ENCODE measurements around the gene NDST3.

NDST3 gene

DNA sequence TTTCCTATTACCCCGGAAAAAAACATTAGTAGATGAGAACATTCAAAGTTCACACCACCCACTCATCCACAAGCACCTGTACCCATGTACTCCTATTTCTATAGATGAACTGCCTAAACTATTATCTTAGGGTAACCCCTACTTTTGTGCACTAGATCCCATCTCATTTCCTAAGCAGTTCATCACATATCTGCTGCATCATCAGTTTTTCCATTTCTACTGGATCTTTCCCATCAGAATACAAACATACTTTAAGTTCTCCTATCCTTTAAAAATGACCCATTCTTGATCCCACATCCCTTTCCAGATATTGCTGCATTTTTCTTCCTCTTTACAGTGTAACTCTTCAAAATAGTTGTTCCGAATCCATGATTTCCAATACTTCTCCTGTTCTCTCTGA is 237.5 kb downstream of the NDST3 start:
- Histone ChIP-seq H3K4me2 (ENCODE audit: low read depth, low read length) (no peak overlapping the region), H4K20me1 (ENCODE audit: insufficient read depth, low read length) (no peaks in the 10 kb centered on the region), H3K79me2 (ENCODE audit: low read length) (no peaks in the 10 kb centered on the region), H3K9me3 (replicated peaks; ENCODE audit: insufficient read depth, low read length) (no peaks in the 10 kb centered on the region), H3K9me2 (replicated peaks; ENCODE audit: insufficient read depth, low read length) (no peaks in the 10 kb centered on the region), H3F3A (ENCODE audit: insufficient read depth, low read length) (0 out of 2 replicates have a peak, but pooled peaks cover 3% of the 10 kb centered on the region), H3K4me3 (ENCODE audit: low read length) (no peak overlapping the region), H3K27me3 (replicated peaks; ENCODE audit: insufficient read depth, low read length) (no peaks in the 10 kb centered on the region), H3K36me3 (replicated peaks; ENCODE audit: insufficient read depth, low read length) (no peaks in the 10 kb centered on the region), H3K27ac (ENCODE audit: low read length) (no peak overlapping the region), H2AFZ (ENCODE audit: low read length) (no peak overlapping the region), H3K9ac (ENCODE audit: low read length) (no peak overlapping the region), H3K4me1 (ENCODE audit: low read length) (peaks cover 8% of the 10 kb centered on the region; the same call in 1 of the 2 replicates)
- no peak for TF ChIP-seq EZH2 (optimal IDR thresholded peaks at IDR 0.05; ENCODE audit: low read depth, low read length)
- TF ChIP-seq EZH2phosphoT487 (IDR thresholded peaks at IDR 0.05; ENCODE audit: low read length) = no peak
- TF ChIP-seq, protein P1, sequence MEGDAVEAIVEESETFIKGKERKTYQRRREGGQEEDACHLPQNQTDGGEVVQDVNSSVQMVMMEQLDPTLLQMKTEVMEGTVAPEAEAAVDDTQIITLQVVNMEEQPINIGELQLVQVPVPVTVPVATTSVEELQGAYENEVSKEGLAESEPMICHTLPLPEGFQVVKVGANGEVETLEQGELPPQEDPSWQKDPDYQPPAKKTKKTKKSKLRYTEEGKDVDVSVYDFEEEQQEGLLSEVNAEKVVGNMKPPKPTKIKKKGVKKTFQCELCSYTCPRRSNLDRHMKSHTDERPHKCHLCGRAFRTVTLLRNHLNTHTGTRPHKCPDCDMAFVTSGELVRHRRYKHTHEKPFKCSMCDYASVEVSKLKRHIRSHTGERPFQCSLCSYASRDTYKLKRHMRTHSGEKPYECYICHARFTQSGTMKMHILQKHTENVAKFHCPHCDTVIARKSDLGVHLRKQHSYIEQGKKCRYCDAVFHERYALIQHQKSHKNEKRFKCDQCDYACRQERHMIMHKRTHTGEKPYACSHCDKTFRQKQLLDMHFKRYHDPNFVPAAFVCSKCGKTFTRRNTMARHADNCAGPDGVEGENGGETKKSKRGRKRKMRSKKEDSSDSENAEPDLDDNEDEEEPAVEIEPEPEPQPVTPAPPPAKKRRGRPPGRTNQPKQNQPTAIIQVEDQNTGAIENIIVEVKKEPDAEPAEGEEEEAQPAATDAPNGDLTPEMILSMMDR (IDR thresholded peaks at IDR 0.05; ENCODE audit: low read length) = no peak
- DNase-seq = no peak

DNA sequence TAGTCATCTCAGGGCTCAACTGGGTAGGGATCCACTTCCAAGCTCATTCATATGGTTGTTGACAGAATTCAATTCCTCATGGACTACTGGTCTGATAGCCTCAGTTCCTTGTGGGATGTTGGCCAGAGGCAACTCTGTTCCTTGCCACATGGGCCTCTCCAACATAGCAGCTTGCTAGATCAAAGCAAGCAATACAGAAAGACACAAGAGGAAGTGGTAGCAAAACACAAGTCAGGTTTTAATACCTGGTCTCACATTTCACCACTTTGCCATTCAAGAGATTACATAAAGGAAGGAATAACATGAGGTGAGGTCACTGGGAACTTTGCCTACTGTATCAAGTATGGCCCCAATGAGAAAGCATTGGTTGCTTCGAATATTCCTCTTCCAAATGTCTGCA is 239.4 kb downstream of the NDST3 start:
- no peak overlapping the region for H3K4me3 ChIP-seq (ENCODE audit: low read length)
- no peak for DNase-seq
- H3K27ac ChIP-seq (ENCODE audit: low read length) = no peak overlapping the region
- H3K9ac ChIP-seq (ENCODE audit: low read length) = no peak overlapping the region
- H3K79me2 ChIP-seq (ENCODE audit: low read length) = peaks cover under 1% of the 10 kb centered on the region
- no peaks in the 10 kb centered on the region for H3K9me3 ChIP-seq (replicated peaks; ENCODE audit: insufficient read depth, low read length)
- no peak for TF ChIP-seq EZH2phosphoT487 (IDR thresholded peaks at IDR 0.05; ENCODE audit: low read length)
- no peak overlapping the region for H2AFZ ChIP-seq (ENCODE audit: low read length)
- no peaks in the 10 kb centered on the region for H3K36me3 ChIP-seq (replicated peaks; ENCODE audit: insufficient read depth, low read length)
- no peak overlapping the region for H3K4me2 ChIP-seq (ENCODE audit: low read depth, low read length)
- H3K4me1 ChIP-seq (ENCODE audit: low read length) = peaks cover 19% of the 10 kb centered on the region
- H3K9me2 ChIP-seq (replicated peaks; ENCODE audit: insufficient read depth, low read length) = no peaks in the 10 kb centered on the region
- H3K27me3 ChIP-seq (replicated peaks; ENCODE audit: insufficient read depth, low read length) = no peaks in the 10 kb centered on the region
- no peaks in the 10 kb centered on the region for H4K20me1 ChIP-seq (ENCODE audit: insufficient read depth, low read length)
- peaks cover 16% of the 10 kb centered on the region for H3F3A ChIP-seq (ENCODE audit: insufficient read depth, low read length)

DNA sequence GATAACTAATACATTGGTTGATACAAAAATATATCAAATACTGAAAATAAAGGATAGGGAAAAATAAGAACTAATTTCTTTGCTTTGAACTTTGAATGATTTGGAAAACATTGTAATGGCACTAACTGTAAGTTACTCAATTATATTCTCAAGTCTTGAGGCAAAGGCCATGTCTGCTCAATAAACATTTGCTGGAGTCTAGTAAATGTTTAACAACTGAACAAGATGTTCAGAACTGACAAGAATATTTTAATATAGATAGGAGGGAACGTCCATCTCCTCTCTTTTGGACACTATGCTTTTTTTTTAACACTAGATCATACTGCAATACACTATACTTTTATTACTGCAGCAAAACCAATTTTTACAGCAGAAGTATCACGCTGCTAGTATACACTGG is 242.3 kb downstream of the NDST3 start:
- peaks cover 28% of the 10 kb centered on the region for H3K4me1 ChIP-seq (ENCODE audit: low read length)
- no peak overlapping the region for H3K27ac ChIP-seq (ENCODE audit: low read length)
- peaks cover 45% of the 10 kb centered on the region for H3F3A ChIP-seq (ENCODE audit: insufficient read depth, low read length)
- no peaks in the 10 kb centered on the region for H3K9me3 ChIP-seq (replicated peaks; ENCODE audit: insufficient read depth, low read length)
- 0 out of 2 replicates have a peak, but pooled peaks cover 5% of the 10 kb centered on the region for H4K20me1 ChIP-seq (ENCODE audit: insufficient read depth, low read length)
- no peaks in the 10 kb centered on the region; the same call in none of the 2 replicates for H3K36me3 ChIP-seq (replicated peaks; ENCODE audit: insufficient read depth, low read length)
- TF ChIP-seq EZH2phosphoT487 (IDR thresholded peaks at IDR 0.05; ENCODE audit: low read length) (no peak), EZH2 (optimal IDR thresholded peaks at IDR 0.05; ENCODE audit: low read depth, low read length) (no peak)
- H3K4me3 ChIP-seq (ENCODE audit: low read length) = no peak overlapping the region
- no peak overlapping the region for H3K9ac ChIP-seq (ENCODE audit: low read length)
- no peaks in the 10 kb centered on the region for H3K9me2 ChIP-seq (replicated peaks; ENCODE audit: insufficient read depth, low read length)
- no peak overlapping the region for H2AFZ ChIP-seq (ENCODE audit: low read length)
- no peak overlapping the region for H3K4me2 ChIP-seq (ENCODE audit: low read depth, low read length)
- no peak for DNase-seq
- H3K79me2 ChIP-seq (ENCODE audit: low read length) = peaks cover 20% of the 10 kb centered on the region
- no peaks in the 10 kb centered on the region for H3K27me3 ChIP-seq (replicated peaks; ENCODE audit: insufficient read depth, low read length)

DNA sequence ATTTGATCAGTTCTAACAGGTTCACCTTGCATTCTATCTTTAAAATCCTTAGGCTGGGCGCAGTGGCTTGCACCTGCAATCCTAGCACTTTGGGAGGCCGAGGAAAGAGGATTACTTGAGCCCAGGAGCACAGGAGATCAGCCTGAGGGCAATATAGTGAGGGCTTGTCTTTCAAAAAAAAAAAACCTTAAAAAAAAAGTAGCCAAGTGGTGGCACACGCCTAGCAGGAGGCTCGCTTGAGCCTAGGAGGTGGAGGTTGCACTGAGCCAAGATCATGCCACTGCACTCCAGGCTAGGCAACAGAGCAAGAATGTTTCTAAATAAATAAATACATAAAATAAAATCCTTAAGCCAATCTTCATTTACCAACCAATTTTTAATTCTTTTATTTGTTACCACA is 243.0 kb downstream of the NDST3 start:
- H3K9me2 ChIP-seq (replicated peaks; ENCODE audit: insufficient read depth, low read length) = no peaks in the 10 kb centered on the region
- peaks cover 28% of the 10 kb centered on the region for H3K4me1 ChIP-seq (ENCODE audit: low read length)
- H3K36me3 ChIP-seq (replicated peaks; ENCODE audit: insufficient read depth, low read length) = no peaks in the 10 kb centered on the region; the same call in none of the 2 replicates
- peaks cover 52% of the 10 kb centered on the region for H3F3A ChIP-seq (ENCODE audit: insufficient read depth, low read length)
- H3K79me2 ChIP-seq (ENCODE audit: low read length) = peaks cover 20% of the 10 kb centered on the region
- no peak for DNase-seq
- H3K27ac ChIP-seq (ENCODE audit: low read length) = no peak overlapping the region
- no peak overlapping the region for H3K4me3 ChIP-seq (ENCODE audit: low read length)
- no peak overlapping the region for H2AFZ ChIP-seq (ENCODE audit: low read length)
- no peak for TF ChIP-seq EZH2 (optimal IDR thresholded peaks at IDR 0.05; ENCODE audit: low read depth, low read length)
- TF ChIP-seq, protein P1 (IDR thresholded peaks at IDR 0.05; ENCODE audit: low read length) = no peak
- TF ChIP-seq EZH2phosphoT487 (IDR thresholded peaks at IDR 0.05; ENCODE audit: low read length) = no peak
- H3K9me3 ChIP-seq (replicated peaks; ENCODE audit: insufficient read depth, low read length) = no peaks in the 10 kb centered on the region
- H3K9ac ChIP-seq (ENCODE audit: low read length) = no peak overlapping the region
- H3K4me2 ChIP-seq (ENCODE audit: low read depth, low read length) = no peak overlapping the region
- 0 out of 2 replicates have a peak, but pooled peaks cover 5% of the 10 kb centered on the region for H4K20me1 ChIP-seq (ENCODE audit: insufficient read depth, low read length)
- no peaks in the 10 kb centered on the region for H3K27me3 ChIP-seq (replicated peaks; ENCODE audit: insufficient read depth, low read length)
